Endothelial cell of umbilical vein (primary cell): Measurements from ENCODE around the gene SLC51B.

Source experiments
- CTCF ChIP-seq, 2 donors: IDR thresholded peaks; 1 replicate in 1 of 2; 2 replicates in 1 of 2; pipeline ENCODE4 v1.5.1; 2011; ENCODE audit warnings: low read length in 2 of 2, mild to moderate bottlenecking in 2 of 2, moderate library complexity in 2 of 2, control low read depth in 1 of 2, inconsistent platforms in 1 of 2, low read depth in 1 of 2; ENCODE audit not compliant: insufficient read depth in 1 of 2; ENCODE audit errors: extremely low read depth in 1 of 2
- EZH2 ChIP-seq: IDR thresholded peaks from 2 replicates; pipeline ENCODE4 v1.6.1; 2012; ENCODE audit warnings: borderline replicate concordance, low read depth, mild to moderate bottlenecking, moderate library complexity, low read length, inconsistent platforms; ENCODE audit not compliant: severe bottlenecking
- JUN ChIP-seq: IDR thresholded peaks from 2 replicates; pipeline ENCODE4 v1.6.1; 2011; ENCODE audit warnings: borderline replicate concordance, low read depth; ENCODE audit not compliant: insufficient read length, insufficient read depth
- POLR2A ChIP-seq: IDR thresholded peaks from 2 replicates; pipeline ENCODE4 v1.6.1; 2012; ENCODE audit warnings: low read depth, mild to moderate bottlenecking, control low read depth, low read length
- POLR2AphosphoS5 ChIP-seq: IDR thresholded peaks from 2 replicates; pipeline ENCODE4 v1.6.1; 2012; ENCODE audit warnings: low read depth, mild to moderate bottlenecking, control low read depth, low read length, moderate library complexity; ENCODE audit not compliant: insufficient read depth
- TF ChIP-seq, protein P1 (sequence below): IDR thresholded peaks from 2 replicates; pipeline ENCODE4 v1.6.1; 2011; ENCODE audit not compliant: insufficient read depth, insufficient read length

- TF ChIP-seq CTCF (IDR thresholded peaks at IDR 0.05; ENCODE audit: extremely low read depth in 1 of 2, insufficient read depth in 1 of 2, low read depth in 1 of 2, low read length in 2 of 2) (no peak), POLR2A (no peak), POLR2AphosphoS5 (no peak), JUN (no peak), EZH2 (no peak)
- TF ChIP-seq, protein P1, sequence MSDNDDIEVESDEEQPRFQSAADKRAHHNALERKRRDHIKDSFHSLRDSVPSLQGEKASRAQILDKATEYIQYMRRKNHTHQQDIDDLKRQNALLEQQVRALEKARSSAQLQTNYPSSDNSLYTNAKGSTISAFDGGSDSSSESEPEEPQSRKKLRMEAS: no peak
Observed at GRCh38 chr15:65004993-65005392, 40.2 kb upstream of the SLC51B start.
